Raji (cell line): Measurements from ENCODE around the gene XRCC5.

Experiments used
- POLR2A ChIP-seq: IDR thresholded peaks from 2 replicates; pipeline ENCODE4 v1.6.1; 2011; ENCODE audit warnings: low read depth, low read length, control low read depth; ENCODE audit not compliant: insufficient read depth

XRCC5 gene

DNA sequence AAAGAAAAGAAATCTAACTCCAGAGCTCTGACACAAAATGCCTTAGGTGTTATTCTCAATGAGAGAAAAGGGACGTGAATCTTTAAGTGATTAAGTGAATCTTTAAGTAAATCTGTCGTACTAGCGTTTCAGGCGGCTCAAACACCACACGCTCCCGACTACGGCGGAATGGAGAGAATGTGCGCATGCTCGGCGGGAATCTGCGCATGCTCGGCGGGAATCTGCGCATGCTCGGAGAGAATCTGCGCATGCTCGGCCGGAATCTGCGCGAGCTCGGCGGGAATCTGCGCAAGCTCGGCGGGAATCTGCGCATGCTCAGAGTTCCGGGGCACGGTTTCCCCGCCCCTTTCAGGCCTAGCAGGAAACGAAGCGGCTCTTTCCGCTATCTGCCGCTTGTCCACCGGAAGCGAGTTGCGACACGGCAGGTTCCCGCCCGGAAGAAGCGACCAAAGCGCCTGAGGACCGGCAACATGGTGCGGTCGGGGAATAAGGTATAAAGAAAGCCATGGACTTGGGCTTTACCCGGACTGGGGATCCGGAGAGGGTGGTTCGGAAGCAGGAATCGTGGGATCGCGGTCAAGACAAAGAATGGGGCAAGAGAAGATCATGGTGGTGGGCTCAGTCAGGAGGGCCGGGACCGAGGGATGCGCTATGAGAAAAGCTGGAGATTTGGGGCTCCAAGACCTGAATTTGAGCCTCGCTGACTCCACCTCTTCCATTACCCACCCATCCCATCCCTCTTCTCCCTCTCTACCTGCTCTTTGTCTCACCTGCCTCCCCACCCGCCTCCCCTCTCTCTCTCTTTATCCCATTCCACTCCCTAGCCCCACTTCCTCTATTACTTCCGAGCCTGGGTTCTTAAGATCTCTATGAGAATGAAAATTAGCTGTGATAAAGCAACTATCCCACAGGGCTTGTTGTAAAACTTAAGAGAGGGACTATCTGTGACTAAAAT, at the start of gene XRCC5:
TSS of gene XRCC5 (plus strand) at position 382 of the 955 bp plus-strand sequence. CDS start at position 471, 89 bp downstream.
- TF ChIP-seq POLR2A = peak; percentile 88

DNA sequence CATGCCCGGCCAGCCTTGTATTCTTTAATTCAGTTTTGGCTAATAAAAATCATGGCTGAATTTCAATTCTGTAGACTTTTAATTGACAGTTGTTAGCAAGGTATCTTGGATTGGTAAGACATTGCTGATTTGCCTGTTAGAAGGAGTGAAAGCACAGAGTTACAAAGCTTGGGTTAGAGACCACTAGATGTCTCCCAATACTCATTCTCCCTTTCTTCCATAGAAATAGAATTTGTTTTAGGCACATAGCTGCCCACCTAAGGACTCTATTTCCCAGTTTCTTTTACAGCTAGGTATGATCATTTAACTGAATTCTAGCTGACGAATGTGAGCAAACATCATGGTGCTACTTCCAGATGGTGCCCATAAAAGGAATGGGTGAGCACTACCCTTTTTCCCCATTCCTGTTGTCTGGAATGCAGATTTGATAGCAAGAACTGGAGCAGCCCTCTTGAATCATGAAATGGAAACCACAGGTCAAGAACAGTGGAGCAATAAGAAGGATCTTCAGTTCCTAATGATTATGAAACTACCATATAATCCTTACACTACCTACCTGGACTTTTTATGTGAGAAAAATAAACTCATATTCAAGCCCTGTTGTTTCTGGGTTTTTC, 45.0 kb upstream of the XRCC5 start:
- TF ChIP-seq POLR2A = no peak

DNA sequence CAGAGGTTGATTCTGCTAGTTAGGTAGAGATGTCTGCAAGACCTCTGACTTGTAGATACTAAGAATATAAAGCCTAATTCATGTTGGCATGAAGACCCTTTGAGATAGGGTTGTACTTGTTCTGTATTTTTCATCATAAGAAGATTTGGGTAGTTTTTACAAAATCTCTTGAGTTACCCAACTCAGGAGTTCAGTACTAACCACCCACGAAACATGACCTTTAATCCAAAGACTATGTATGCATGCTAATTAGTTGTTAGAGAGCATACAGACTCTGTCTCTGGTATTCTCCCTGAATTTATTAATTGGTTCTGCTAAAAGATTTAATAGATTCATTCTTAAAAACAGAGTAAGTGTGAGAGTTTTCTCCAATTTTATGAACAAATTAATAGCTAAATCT, 44.5 kb upstream of the XRCC5 start:
- TF ChIP-seq POLR2A = no peak

DNA sequence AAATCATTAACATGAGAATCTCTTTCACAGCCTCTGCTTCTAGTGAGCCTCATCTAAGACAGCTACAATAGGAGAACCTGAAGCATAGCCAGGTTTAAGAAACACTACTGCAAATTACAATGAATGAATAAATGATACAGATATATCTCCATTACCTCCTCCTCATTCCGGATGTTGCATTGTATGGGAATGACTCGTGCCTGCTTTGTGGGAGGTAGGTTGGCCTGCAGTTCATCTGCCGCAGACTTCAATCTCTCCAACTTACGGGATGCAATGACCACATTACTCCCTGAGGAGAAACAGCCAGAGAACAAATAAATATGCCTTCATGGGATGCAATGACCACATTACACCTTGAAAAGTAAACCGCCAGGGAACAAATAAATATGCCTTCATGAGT, 42.9 kb upstream of the XRCC5 start:
- no peak for TF ChIP-seq POLR2A

DNA sequence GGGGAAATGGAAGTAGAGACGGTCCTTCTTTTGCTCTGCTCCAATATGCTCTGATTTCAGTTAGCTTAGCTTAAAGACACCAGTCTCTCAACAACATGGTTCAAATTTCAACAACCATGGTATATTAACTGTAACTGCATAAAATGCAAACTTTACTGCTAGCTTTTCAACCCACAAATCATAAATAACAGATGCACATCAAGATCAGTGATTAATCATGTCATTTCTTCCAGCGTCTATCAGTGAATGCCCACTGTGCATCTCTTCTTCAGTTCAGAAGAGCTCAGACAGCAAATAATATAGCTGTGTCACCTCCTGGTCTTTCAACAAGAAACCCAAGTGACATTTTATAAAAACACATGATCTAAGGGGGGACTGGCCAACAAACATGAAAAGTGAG, 40.1 kb upstream of the XRCC5 start:
- no peak for TF ChIP-seq POLR2A

DNA sequence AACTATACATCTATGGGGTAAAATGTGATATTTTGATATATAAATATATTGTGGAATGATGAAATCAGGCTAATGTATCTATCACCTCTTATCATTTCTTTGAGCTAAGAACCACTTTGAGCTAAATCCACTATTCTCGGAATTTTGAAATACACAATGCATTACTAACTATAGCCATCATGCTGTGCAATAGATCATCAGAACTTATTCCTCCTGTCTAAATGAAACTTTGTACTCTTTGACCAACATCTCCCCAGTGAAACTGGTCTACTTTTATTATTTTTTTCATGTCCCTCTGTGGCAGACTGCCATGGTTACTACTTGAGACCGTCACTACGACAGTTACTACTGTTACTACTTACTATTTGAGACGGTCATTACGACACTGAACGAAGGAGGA, 39.0 kb upstream of the XRCC5 start:
- TF ChIP-seq POLR2A = no peak

DNA sequence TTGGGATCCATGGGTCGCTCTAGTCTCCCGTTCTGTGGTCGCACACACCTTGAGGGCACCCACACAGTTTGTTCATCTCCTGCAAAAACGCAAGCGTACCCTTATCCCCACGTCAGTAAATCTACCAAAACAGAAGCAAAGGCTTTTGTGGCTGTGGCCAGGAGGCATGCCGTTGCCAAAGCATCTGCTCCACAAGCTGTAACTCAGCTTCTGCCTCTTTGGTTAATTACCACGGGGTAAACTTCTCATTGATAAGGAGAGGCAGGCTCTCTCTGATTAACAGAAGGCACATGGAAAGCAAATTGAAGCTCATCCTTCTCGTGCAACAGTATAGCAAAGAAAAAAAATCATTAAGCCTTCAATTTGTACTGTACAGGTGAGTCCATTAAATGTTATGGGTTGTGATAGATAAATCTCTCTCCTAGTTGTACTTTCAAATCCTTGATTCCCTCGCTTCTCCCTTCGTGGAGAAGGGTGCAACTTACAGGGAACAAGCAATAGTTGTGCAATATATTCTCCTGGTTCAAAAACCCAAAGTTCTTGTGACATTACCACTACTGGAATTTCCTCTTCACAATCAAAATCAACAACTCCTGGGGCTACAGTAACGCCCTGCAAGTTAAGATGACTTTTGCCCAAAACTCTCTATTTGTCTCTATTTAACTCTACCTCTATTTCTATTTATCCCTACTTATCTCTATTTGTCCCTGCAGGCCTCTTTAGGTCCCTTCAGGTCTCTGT, 37.9 kb upstream of the XRCC5 start:
- TF ChIP-seq POLR2A = no peak

DNA sequence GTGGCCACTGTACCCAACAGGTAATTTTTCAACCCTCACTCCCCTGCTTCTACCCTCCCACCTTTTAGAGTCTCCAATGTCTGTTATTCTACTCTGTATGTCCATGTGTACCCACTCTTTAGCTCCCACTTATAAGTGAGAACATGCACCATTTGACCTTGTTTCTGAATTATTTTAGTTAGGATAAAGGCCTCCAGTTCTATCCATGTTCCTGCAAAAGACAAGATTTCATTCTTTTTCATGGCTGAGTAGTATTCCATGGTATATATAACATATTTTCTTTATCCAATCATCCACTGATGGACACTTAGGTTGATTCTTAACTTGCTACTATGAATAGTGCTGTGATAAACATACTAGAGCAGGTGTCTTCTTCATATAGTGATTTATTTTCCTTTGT, 36.7 kb upstream of the XRCC5 start:
- TF ChIP-seq POLR2A = no peak

DNA sequence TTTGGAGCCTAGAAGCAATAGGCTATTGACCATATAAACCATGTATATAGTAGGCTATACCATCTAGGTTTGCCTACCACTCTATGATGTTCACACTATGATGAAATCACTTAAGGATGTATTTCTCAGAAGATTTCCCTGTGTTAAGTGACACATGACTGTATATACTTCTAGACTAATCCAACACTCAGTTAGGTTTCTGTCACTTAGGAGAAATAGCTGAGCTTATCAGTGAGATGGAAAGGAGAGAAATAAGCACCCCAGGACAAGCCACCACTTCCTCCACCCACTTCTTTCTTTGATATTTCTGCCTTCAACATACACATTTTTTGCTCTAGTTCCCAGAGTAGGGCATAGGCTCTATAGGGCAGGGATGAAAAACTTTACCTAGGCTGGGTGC, 35.4 kb upstream of the XRCC5 start:
- no peak for TF ChIP-seq POLR2A

DNA sequence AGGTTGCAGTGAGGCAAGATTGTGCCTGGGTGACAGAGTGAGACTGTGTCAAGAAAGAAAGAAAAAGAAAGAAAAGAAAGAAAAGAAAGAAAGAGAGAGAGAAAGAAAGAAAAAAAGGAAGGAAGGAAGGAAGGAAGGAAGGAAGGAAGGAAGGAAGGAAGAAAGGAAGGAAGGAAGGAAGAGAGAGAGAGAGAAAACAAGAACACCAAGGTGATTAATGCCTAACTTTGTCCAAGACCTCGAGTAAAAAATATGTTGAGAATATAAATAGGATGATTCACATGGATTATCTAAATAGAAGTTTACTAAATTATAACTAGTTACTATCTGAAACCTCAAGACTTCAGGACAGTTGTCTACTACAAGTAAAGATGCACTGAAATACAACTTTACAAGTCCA, 34.8 kb upstream of the XRCC5 start:
- no peak for TF ChIP-seq POLR2A

DNA sequence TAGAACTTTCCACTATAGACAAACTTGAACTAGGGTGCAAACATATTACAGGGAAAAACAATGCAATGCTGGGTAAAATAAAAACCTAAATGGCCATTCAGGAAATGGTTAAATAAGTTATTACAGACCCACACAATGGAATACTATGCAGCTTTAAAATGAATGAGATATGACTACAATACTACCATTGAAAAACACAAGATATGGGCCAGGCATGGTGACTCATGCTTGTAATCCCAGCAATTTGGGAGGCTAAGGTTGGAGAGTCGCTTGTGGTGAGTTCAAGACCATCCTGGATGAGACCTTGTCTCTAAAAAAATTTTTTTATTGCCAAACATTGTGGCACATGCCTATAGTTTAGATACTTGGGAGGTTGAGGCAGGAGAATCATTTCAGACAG, 34.4 kb upstream of the XRCC5 start:
- TF ChIP-seq POLR2A = no peak

DNA sequence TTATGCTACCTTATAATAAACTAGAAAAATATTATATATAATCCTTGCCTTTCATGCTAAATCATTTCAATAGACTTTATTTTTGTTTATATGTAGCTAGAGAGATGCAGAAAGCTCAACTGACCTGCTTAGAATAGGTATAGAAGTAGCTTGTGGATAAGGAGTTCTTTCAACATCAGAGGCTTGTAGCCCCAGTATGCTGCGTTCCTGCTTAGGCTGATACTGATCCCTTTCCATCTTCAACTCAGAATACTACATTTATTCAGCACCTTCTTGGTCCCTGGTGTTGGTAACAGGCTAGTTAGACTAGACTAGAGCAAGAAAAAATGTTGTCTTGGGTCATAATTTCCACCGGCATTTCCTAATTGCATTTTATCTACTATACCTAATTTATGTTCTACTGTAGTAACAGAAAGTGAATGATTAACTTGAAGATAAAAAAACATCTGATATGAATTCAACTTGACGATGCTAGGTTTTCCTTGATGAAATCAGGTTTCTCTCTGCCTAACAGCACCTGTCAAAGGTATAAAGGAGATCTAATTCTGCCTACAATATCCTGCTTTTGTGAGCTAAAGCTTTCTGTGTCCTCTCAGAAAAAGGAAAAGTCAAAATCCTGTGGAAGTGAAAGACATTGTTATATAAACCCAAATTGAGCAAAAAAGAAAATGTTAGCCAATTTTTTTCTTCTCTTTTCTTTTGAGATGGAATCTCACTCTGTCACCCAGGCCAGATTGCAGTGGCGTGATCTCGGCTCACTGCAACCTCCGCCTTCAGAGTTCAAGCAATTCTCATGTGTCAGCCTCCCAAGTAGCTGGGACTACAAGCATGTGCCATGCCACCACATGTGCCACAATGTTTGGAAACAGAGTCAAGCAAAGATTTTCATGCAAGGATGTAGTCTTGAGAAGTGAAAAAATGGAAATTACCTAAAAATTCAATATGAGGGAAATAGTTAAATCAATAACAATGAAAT, 33.4 kb upstream of the XRCC5 start:
- TF ChIP-seq POLR2A = no peak

DNA sequence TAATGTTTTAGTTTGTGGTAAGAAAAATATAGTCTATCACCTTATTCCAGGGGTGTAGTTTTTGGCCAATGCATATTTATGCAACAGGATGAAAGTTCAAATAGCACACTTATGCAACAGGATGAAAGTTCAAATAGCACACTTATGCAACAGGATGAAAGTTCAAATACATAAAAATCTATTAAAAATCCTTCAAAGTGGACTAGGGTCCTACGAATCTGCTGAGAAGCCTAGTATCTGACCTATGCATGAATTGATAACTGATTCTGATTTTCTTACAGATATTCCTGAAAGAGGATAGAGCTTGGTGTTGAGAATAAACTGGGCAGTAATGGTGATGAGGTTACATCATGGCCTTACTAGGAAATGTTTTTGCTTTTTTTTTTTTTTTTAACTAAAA, 30.4 kb upstream of the XRCC5 start:
- TF ChIP-seq POLR2A = no peak

DNA sequence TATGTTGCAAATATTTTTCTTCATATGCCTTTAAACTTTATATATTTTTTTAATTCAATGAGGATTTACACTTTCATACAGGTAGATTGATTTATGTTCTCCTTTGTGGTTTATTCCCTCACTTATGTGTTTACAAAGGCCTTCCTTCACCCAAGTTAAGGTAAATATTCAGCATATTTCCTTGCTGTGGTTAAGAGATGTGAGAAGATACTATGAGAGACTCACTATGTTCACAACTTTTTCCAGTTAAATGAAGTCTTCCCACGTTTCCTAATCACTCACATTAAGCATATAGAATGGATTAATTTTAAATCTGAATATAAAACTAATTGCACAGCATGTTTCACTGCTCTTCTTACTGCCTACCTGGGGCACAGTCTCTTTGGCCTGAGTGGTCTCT, 28.1 kb upstream of the XRCC5 start:
- no peak for TF ChIP-seq POLR2A

DNA sequence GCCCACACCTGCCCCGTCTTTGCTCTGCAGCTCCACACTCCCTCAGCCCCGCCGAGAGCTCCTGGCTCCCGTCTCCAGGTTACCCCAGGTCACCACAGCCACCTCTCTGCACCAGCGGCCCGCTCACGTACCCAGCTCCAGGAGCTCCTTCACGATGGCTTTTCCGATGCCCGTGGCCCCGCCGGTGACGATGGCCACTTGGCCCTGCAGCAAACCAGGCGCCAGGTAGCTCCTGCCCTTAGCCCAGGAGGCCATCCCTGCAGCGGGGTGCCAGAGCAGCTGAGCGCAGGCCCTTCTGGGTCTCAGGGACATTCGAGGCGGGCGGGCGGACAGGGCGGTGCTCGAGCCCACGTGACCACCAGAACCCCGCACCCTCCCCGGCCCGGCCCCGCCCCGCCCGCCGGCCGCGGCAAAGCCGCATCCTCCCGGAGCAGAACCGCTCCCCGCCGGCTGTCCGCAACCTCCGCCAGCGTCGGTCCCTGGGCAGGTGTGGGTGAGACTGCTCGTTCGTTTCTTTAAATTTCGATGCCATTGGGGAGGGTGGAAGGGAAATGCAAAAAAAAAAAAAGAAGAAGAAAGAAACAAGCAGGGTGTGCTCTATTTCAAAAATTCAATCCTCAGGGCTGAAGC, 27.5 kb upstream of the XRCC5 start, which contains the start of the genes PECR and TMEM169:
TSS of gene PECR (minus strand) at position 323 of the 630 bp plus-strand sequence. CDS start at position 255, 68 bp downstream.
TSS of gene TMEM169 (plus strand) at position 433 of the 630 bp plus-strand sequence. CDS start 14,045 bp downstream, outside the sequence.
- peak; percentile 75 for TF ChIP-seq POLR2A
